Memory B cell (primary cell): Measurements from ENCODE around the gene RARA.
"Not testable (repeated sequence)": the region's sequence is repeated elsewhere in the genome, so short reads cannot be mapped to it uniquely, and the experiment has no call there.

Source experiments
- ATAC-seq: fragments of 150-1000 bp; cut with Tn5 transposase; 2 replicates; pipeline ENCODE4 v1.10.0; 2021; ENCODE audit warnings: low read depth, mild to moderate bottlenecking, moderate library complexity
- DNase-seq, 2 donors: peaks; one replicate each; pipeline ENCODE4 v3.0.0; 2022; ENCODE audit warnings: low spot score in 2 of 2
- H3K27ac Mint-ChIP-seq: one replicate; pipeline ENCODE4 v1.8.0; 2022; ENCODE audit warnings: mild to moderate bottlenecking, moderate library complexity, mixed read lengths
- H3K27me3 Mint-ChIP-seq: one replicate; pipeline ENCODE4 v1.8.0; 2022; ENCODE audit warnings: mixed read lengths
- H3K36me3 Mint-ChIP-seq: one replicate; pipeline ENCODE4 v1.8.0; 2022; ENCODE audit warnings: mild to moderate bottlenecking, mixed read lengths
- H3K4me1 Mint-ChIP-seq: one replicate; pipeline ENCODE4 v1.8.0; 2022; ENCODE audit warnings: mixed read lengths
- H3K4me3 Mint-ChIP-seq: one replicate; pipeline ENCODE4 v1.8.0; 2022; ENCODE audit warnings: mild to moderate bottlenecking, moderate library complexity, mixed read lengths
- H3K9me3 Mint-ChIP-seq: one replicate; pipeline ENCODE4 v1.8.0; 2022; ENCODE audit warnings: mixed read lengths

Gene RARA

GRCh38 chr17:40287494-40288369, 21.2 kb upstream of the RARA start, which contains the start of gene CDC6:
Gene CDC6 (plus strand): TSS chr17:40287879. CDS start chr17:40289421, 1,542 bp downstream.
- Mint-ChIP-seq H3K4me3 (peak within 1 kb of the TSS; percentile 98), H3K9me3 (no peaks in the 10 kb centered on the region), H3K27ac (peak within 1 kb of the TSS; percentile 76), H3K4me1 (peaks cover 12% of the 10 kb centered on the region), H3K36me3 (no peaks in the 10 kb centered on the region), H3K27me3 (no peaks in the 10 kb centered on the region)
- DNase-seq (peak; percentile 88 to 98), ATAC-seq (peak; percentile 93)

- H3K4me3 Mint-ChIP-seq = no peak overlapping the region
- no peak for DNase-seq
- no peaks in the 10 kb centered on the region for H3K36me3 Mint-ChIP-seq
- H3K4me1 Mint-ChIP-seq = peaks cover 12% of the 10 kb centered on the region
- no peaks in the 10 kb centered on the region for H3K9me3 Mint-ChIP-seq
- no peak overlapping the region for H3K27ac Mint-ChIP-seq
- H3K27me3 Mint-ChIP-seq = no peaks in the 10 kb centered on the region
- no peak for ATAC-seq
Measured at GRCh38 chr17:40290629-40291280, 18.2 kb upstream of the RARA start.

- Mint-ChIP-seq H3K4me3 (no peak overlapping the region), H3K4me1 (peaks cover 12% of the 10 kb centered on the region), H3K36me3 (no peaks in the 10 kb centered on the region), H3K27ac (no peak overlapping the region), H3K27me3 (no peaks in the 10 kb centered on the region), H3K9me3 (no peaks in the 10 kb centered on the region)
- no peak for DNase-seq
- ATAC-seq = no peak
Measured at GRCh38 chr17:40291281-40291664, 17.7 kb upstream of the RARA start.

GRCh38 chr17:40293363-40293762, 15.6 kb upstream of the RARA start:
- H3K4me3 Mint-ChIP-seq = no peak overlapping the region
- no peaks in the 10 kb centered on the region for H3K36me3 Mint-ChIP-seq
- H3K9me3 Mint-ChIP-seq = no peaks in the 10 kb centered on the region
- peaks cover 3% of the 10 kb centered on the region for H3K4me1 Mint-ChIP-seq
- H3K27me3 Mint-ChIP-seq = no peaks in the 10 kb centered on the region
- H3K27ac Mint-ChIP-seq = no peak overlapping the region
- DNase-seq (no peak), ATAC-seq (no peak)

- DNase-seq = no peak
- Mint-ChIP-seq H3K4me1 (peaks cover under 1% of the 10 kb centered on the region), H3K27me3 (no peaks in the 10 kb centered on the region), H3K36me3 (no peaks in the 10 kb centered on the region), H3K4me3 (no peak overlapping the region), H3K9me3 (no peaks in the 10 kb centered on the region), H3K27ac (no peak overlapping the region)
- ATAC-seq = no peak
Measured at GRCh38 chr17:40295488-40296436, 13.2 kb upstream of the RARA start.

GRCh38 chr17:40297511-40297910, 11.5 kb upstream of the RARA start:
- H3K36me3 Mint-ChIP-seq = no peaks in the 10 kb centered on the region
- H3K27ac Mint-ChIP-seq = no peak overlapping the region
- H3K27me3 Mint-ChIP-seq = no peaks in the 10 kb centered on the region
- no peaks in the 10 kb centered on the region for H3K9me3 Mint-ChIP-seq
- DNase-seq (no peak), ATAC-seq (no peak)
- no peaks in the 10 kb centered on the region for H3K4me1 Mint-ChIP-seq
- no peak overlapping the region for H3K4me3 Mint-ChIP-seq

- no peaks in the 10 kb centered on the region for H3K27me3 Mint-ChIP-seq
- no peak overlapping the region for H3K27ac Mint-ChIP-seq
- H3K4me3 Mint-ChIP-seq = no peak overlapping the region
Measured at GRCh38 chr17:40298726-40299125, 10.3 kb upstream of the RARA start.

GRCh38 chr17:40299159-40299757, 9.7 kb upstream of the RARA start:
- H3K27me3 Mint-ChIP-seq, DNase-seq, H3K27ac Mint-ChIP-seq, H3K4me1 Mint-ChIP-seq, H3K36me3 Mint-ChIP-seq, H3K4me3 Mint-ChIP-seq, ATAC-seq, H3K9me3 Mint-ChIP-seq: not testable (repeated sequence)

More at GRCh38 chr17:40298726-40299125, 10.3 kb upstream of the RARA start:
- H3K4me1 Mint-ChIP-seq = peaks cover 7% of the 10 kb centered on the region
- DNase-seq (no peak), ATAC-seq (no peak)
- no peaks in the 10 kb centered on the region for H3K36me3 Mint-ChIP-seq
- no peaks in the 10 kb centered on the region for H3K9me3 Mint-ChIP-seq

GRCh38 chr17:40301315-40301714, 7.7 kb upstream of the RARA start:
- DNase-seq (no peak), ATAC-seq (no peak)
- Mint-ChIP-seq H3K27me3 (no peaks in the 10 kb centered on the region), H3K36me3 (no peaks in the 10 kb centered on the region), H3K27ac (no peak overlapping the region), H3K9me3 (no peaks in the 10 kb centered on the region), H3K4me3 (no peak overlapping the region), H3K4me1 (peaks cover 10% of the 10 kb centered on the region)

GRCh38 chr17:40303009-40303657, 5.8 kb upstream of the RARA start:
- DNase-seq = peak; percentile 64 to 72
- no peaks in the 10 kb centered on the region for H3K36me3 Mint-ChIP-seq

GRCh38 chr17:40303708-40304551, 5.0 kb upstream of the RARA start:
- H3K4me3 Mint-ChIP-seq = no peak overlapping the region
- peaks cover 10% of the 10 kb centered on the region for H3K4me1 Mint-ChIP-seq
- H3K36me3 Mint-ChIP-seq = no peaks in the 10 kb centered on the region
- ATAC-seq = no peak
- H3K27me3 Mint-ChIP-seq = no peaks in the 10 kb centered on the region
- H3K9me3 Mint-ChIP-seq = no peaks in the 10 kb centered on the region
- no peak overlapping the region for H3K27ac Mint-ChIP-seq
- DNase-seq = no peak

More at GRCh38 chr17:40303009-40303657, 5.8 kb upstream of the RARA start:
- Mint-ChIP-seq H3K4me3 (no peak overlapping the region), H3K27me3 (no peaks in the 10 kb centered on the region), H3K27ac (no peak overlapping the region), H3K4me1 (peaks cover 10% of the 10 kb centered on the region), H3K9me3 (no peaks in the 10 kb centered on the region)
- peak; percentile 91 for ATAC-seq

- not testable (repeated sequence) for H3K36me3 Mint-ChIP-seq, DNase-seq, H3K27ac Mint-ChIP-seq, H3K9me3 Mint-ChIP-seq, H3K27me3 Mint-ChIP-seq, H3K4me3 Mint-ChIP-seq, ATAC-seq
- H3K4me1 Mint-ChIP-seq = peaks cover 13% of the 10 kb centered on the region
Measured at GRCh38 chr17:40304552-40304863, 4.5 kb upstream of the RARA start.
